ENCODE measurements around the gene SMAP1.

Gene SMAP1

GRCh38 chr6:70667711-70668498 is at the start of gene SMAP1:
Gene SMAP1, plus strand, starts transcription at chr6:70667883. Its CDS starts 141 bp downstream, at chr6:70668024.
- no peak for TF ChIP-seq ZFX (IDR thresholded peaks at IDR 0.05; ENCODE audit: borderline replicate concordance)
- peak; percentile 12; the same call in 1 of the 2 replicates for TF ChIP-seq CTCF (IDR thresholded peaks at IDR 0.05)
- peak within 1 kb of the TSS; percentile 95 for H3K27ac ChIP-seq

DNA sequence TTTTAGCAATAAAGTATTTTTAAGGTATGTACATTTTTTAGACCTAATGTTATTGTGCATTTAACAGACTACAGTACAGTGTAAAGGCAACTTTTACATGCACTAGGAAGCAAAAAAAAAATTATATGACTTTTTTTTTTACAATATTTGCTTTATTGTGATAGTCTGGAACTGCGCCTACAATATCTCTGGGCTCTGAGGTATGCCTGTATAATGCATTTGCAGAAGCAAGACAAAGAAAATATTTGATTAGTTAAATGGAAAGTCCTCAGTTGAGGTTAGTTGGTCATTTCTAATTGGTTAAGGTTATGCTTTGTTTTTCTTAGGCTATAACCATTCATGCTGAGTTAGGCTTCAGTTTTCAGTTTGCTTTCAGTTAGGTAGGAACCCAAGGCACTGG is 46.9 kb upstream of the SMAP1 start:
- no peak overlapping the region for H3K27ac ChIP-seq
- TF ChIP-seq CTCF (IDR thresholded peaks at IDR 0.05) = no peak
- no peak for TF ChIP-seq ZFX (IDR thresholded peaks at IDR 0.05; ENCODE audit: borderline replicate concordance)

GRCh38 chr6:70622461-70622860 is 45.2 kb upstream of the SMAP1 start:
- H3K27ac ChIP-seq = no peak overlapping the region
- TF ChIP-seq CTCF (IDR thresholded peaks at IDR 0.05) (no peak), ZFX (IDR thresholded peaks at IDR 0.05; ENCODE audit: borderline replicate concordance) (no peak)

- no peak overlapping the region for H3K27ac ChIP-seq
- no peak for TF ChIP-seq ZFX (IDR thresholded peaks at IDR 0.05; ENCODE audit: borderline replicate concordance)
- TF ChIP-seq CTCF (IDR thresholded peaks at IDR 0.05) = no peak
Observed at GRCh38 chr6:70625436-70625835, 42.2 kb upstream of the SMAP1 start.

DNA sequence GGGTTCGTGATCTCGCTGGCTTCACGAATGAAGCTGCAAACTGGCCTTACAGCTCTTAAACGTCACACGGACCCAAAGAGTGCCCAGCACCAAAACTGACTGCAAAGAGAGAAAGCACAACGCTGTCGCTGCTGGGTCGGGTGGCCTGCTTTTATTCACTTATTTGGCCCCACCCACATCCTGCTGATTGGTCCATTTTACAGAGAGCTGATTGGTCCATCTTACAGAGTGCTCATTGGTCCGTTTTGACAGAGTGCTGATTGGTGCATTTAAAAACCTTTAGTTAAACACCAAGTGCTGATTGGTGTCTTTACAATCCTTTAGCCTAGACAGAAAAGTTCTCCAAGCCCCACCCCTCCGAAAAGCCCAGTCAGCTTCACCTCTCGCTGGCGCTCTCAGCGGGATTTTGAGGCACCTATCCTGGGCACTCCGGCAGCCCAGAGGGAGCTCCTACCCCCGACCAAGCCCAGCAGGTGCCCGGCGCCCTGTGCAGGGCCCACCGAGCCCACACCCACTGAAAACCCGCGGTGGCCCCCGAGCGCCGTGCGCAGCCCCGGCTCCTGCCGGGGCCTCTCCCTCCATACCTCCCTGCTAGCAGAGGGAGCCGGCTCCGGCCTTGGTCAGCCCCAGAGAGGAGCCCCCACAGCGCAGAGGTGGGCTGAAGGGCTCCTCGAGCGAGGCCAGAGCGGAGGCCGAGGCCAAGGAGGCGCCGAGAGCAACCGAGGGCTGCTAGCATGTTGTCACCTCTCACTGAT is 40.0 kb upstream of the SMAP1 start:
- no peak overlapping the region for H3K27ac ChIP-seq
- TF ChIP-seq ZFX (IDR thresholded peaks at IDR 0.05; ENCODE audit: borderline replicate concordance) (no peak), CTCF (IDR thresholded peaks at IDR 0.05) (no peak)

GRCh38 chr6:70629929-70630328 is 37.8 kb upstream of the SMAP1 start:
- no peak overlapping the region for H3K27ac ChIP-seq
- no peak for TF ChIP-seq CTCF (IDR thresholded peaks at IDR 0.05)
- TF ChIP-seq ZFX (IDR thresholded peaks at IDR 0.05; ENCODE audit: borderline replicate concordance) = no peak

DNA sequence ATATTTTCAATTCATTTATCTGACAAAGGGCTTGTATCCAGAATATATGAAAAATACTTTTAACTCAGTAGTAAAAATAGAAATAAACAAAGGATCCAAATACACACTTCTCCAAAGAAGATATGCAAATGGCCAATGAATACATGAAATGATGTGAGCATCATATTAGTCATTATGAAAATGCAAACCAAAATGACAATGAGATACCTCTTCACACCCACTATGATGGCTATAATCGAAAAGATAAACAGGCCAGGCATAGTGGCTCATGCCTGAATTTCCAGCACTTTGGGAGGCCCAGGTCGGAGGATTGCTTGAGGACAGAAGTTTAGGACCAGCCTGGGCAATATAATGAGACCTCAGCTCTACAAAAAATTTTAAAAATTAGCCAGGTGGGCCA is 33.8 kb upstream of the SMAP1 start:
- TF ChIP-seq ZFX (IDR thresholded peaks at IDR 0.05; ENCODE audit: borderline replicate concordance) (no peak), CTCF (IDR thresholded peaks at IDR 0.05) (no peak)
- H3K27ac ChIP-seq = no peak overlapping the region
